Measurements from ENCODE around the gene NSMCE4A.

DNA sequence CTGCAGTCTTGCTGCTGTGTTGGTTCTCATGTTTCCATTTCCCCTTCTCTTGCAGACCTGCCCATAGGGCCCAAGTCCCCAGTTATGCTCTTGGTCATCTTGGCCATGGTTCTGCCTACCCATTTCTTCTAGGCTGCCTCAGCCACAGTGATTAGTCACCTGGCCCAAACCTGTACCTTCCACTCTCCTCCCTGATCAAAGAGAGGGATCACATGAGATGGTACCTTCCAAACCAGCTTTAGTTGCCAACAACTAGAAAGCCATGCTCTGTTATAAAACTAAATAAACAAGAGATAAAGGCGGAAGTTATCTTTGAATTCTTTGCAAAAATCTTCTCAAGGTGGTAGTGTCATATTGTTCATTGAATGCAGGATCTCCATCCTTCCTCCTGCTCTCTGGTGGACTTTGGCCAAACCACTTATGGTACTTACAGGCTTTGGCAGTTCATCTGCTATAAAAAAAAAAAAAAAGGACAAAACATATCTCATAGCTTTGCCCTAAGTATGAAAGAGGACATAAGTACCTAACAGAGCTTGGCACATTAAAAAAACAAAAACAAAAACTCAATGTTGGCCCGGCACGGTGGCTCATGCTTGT is 39.7 kb upstream of the NSMCE4A start:
- TF ChIP-seq, protein P1, sequence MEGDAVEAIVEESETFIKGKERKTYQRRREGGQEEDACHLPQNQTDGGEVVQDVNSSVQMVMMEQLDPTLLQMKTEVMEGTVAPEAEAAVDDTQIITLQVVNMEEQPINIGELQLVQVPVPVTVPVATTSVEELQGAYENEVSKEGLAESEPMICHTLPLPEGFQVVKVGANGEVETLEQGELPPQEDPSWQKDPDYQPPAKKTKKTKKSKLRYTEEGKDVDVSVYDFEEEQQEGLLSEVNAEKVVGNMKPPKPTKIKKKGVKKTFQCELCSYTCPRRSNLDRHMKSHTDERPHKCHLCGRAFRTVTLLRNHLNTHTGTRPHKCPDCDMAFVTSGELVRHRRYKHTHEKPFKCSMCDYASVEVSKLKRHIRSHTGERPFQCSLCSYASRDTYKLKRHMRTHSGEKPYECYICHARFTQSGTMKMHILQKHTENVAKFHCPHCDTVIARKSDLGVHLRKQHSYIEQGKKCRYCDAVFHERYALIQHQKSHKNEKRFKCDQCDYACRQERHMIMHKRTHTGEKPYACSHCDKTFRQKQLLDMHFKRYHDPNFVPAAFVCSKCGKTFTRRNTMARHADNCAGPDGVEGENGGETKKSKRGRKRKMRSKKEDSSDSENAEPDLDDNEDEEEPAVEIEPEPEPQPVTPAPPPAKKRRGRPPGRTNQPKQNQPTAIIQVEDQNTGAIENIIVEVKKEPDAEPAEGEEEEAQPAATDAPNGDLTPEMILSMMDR (IDR thresholded peaks at IDR 0.05; ENCODE audit: insufficient read depth, low read depth, low read length), result no peak
- TF ChIP-seq EZH2 (IDR thresholded peaks at IDR 0.05; ENCODE audit: insufficient read depth, low read length), result no peak

Measured in astrocyte (in vitro differentiated cells and primary cell).